IgD-negative memory B cell (primary cell): ENCODE results near the gene LDB2. TPM values are rescaled to one million over a fixed set of nuclear protein-coding genes. Genes with fewer than 3 reads are reported as not detected.

ENCODE experiments used
- H3K27ac Mint-ChIP-seq, 3 donors: one replicate each; pipeline ENCODE4 v1.8.0; 2020 to 2022; ENCODE audit warnings: mild to moderate bottlenecking in 3 of 3, mixed read lengths in 3 of 3, moderate library complexity in 1 of 3
- H3K27me3 Mint-ChIP-seq: one replicate; pipeline ENCODE4 v1.8.0; 2021; ENCODE audit warnings: mixed read lengths
- H3K36me3 Mint-ChIP-seq: one replicate; pipeline ENCODE4 v1.8.0; 2020; ENCODE audit warnings: mild to moderate bottlenecking, mixed read lengths
- H3K4me1 Mint-ChIP-seq, 3 donors: one replicate each; pipeline ENCODE4 v1.8.0; 2020 to 2022; ENCODE audit warnings: mixed read lengths in 3 of 3, mild to moderate bottlenecking in 1 of 3
- H3K4me3 Mint-ChIP-seq, 4 donors: one replicate each; pipeline ENCODE4 v1.8.0; 2020 to 2022; ENCODE audit warnings: mild to moderate bottlenecking in 4 of 4, mixed read lengths in 4 of 4, moderate library complexity in 3 of 4
- H3K9me3 Mint-ChIP-seq, 3 donors: one replicate each; pipeline ENCODE4 v1.8.0; 2020 to 2021; ENCODE audit warnings: mixed read lengths in 3 of 3, mild to moderate bottlenecking in 1 of 3
- polyA plus RNA-seq: library from polyadenylated mRNA; unstranded; fragments of 300-500 nt; fragmentation: Illumina TruSeq; gene quantifications from one replicate; pipeline ENCODE4 v1.2.3, GENCODE V29; 2021

Gene LDB2
- polyA plus RNA-seq, 1 donor from 2014 or later: not detected

- H3K36me3 Mint-ChIP-seq: no peaks in the 10 kb centered on the region
- no peaks in the 10 kb centered on the region for H3K4me1 Mint-ChIP-seq
Observed at GRCh38 chr4:16617011-16617410, 281.4 kb downstream of the LDB2 start.

DNA sequence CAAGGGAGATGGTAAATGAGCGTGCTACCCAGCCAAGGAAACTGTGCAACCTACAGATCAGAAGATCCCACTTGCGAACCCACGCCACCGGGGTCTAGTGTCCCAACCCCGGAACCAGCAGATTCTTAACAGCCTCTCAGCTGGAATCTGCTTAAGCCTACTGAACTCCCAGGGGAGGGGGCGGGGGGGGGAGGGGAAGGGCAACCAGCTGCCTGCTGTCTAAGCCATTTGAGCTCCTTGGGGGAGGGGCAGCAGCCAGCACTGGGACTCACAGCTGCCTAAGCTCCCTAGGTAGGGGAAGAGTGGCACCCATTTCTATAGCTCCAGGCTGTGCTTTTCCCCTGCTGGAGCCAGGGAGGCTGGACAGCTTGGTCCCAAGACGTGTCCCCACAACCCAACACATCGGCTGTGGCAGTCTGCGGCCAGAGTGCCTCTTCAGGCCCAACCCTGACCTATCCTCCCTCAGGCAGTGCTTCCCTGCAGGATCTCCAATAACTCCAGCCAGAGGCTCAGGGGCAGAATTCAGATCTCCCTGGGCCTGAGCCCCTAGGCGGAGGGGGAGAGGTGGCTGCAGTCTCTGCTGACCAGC, 289.2 kb downstream of the LDB2 start:
- Mint-ChIP-seq H3K9me3 (peaks cover 2 to 7% (median 5%) of the 10 kb centered on the region in 3 donors), H3K4me1 (no peaks in the 10 kb centered on the region), H3K27me3 (no peaks in the 10 kb centered on the region), H3K4me3 (no peak overlapping the region), H3K36me3 (peaks cover 2% of the 10 kb centered on the region), H3K27ac (no peak overlapping the region)

More at GRCh38 chr4:16617011-16617410, 281.4 kb downstream of the LDB2 start:
- H3K4me3 Mint-ChIP-seq: no peak overlapping the region
- H3K27ac Mint-ChIP-seq: no peak overlapping the region
- no peaks in the 10 kb centered on the region for H3K27me3 Mint-ChIP-seq
- H3K9me3 Mint-ChIP-seq: peaks cover 0 to 8% (median 7%) of the 10 kb centered on the region in 3 donors

DNA sequence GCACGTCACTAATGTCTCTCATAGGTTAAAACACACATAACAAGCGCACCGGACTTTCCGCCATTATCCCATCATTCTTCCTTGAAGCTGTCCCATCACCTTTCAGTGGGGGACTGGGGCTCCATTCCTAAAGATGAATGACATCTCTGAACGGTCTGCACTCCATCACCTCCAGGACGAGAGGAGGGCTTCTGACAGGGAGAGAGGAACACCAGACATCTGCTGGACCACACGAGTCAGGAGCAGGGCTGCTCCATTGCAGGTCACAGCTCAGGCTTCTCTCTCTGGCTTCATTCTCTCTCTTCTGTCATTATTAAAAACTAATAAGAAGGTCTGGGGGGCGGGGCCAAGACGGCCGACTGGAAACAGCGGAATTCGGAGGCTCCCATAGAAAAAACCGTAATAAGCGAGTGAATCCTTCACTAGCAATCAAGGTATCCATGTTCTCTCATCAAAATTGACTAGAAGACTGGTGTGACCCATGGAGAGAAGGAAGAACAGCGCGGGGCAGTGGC, 289.8 kb downstream of the LDB2 start:
- Mint-ChIP-seq H3K36me3 (peaks cover 2% of the 10 kb centered on the region), H3K27me3 (no peaks in the 10 kb centered on the region), H3K9me3 (peaks cover 2 to 7% (median 3%) of the 10 kb centered on the region in 3 donors), H3K4me3 (no peak overlapping the region), H3K27ac (no peak overlapping the region), H3K4me1 (no peaks in the 10 kb centered on the region)

GRCh38 chr4:16608123-16608522, 290.3 kb downstream of the LDB2 start:
- H3K4me3 Mint-ChIP-seq: no peak overlapping the region
- no peaks in the 10 kb centered on the region for H3K4me1 Mint-ChIP-seq
- H3K27ac Mint-ChIP-seq: no peak overlapping the region
- H3K9me3 Mint-ChIP-seq: peaks cover 2 to 7% (median 3%) of the 10 kb centered on the region in 3 donors
- peaks cover 2% of the 10 kb centered on the region for H3K36me3 Mint-ChIP-seq
- no peaks in the 10 kb centered on the region for H3K27me3 Mint-ChIP-seq

DNA sequence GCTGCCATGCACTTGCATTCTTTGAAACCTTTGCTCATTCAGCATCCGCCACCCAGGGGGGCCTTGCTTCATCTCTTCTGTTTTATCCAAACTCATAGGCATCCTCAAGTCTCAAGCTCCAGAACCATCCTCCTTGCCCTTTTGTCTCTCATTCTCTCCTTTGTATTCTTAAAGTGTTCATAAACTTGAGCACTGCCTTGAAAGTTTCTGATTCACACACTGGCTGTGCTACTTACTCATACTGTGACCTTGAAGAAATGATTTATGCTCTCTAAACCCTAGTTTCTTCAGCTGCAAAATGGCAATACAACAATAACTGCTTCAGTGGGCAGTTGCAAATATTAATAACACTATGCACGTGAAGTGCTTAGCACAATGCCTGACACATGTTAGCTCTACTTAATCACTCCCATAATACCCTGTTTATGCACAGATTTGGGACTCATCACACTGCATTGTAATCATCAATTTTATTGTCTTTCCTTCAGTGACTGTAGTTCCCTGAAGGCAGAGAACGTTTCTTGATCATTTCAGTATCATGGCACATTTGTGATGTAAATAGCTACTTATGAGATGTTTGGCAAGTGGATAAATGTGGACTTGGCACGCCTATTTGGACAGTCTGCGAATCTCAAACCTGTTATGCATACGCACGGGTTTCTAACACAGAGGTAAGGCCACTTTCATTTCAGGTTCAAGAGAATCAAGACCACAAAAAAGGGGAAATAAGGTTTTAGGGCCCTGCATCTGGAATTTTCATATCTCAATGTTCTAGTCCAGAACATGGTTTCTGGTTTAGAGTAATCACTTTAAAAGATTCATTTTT, 291.0 kb downstream of the LDB2 start:
- no peaks in the 10 kb centered on the region for H3K4me1 Mint-ChIP-seq
- no peaks in the 10 kb centered on the region for H3K27me3 Mint-ChIP-seq
- H3K27ac Mint-ChIP-seq: no peak overlapping the region
- H3K36me3 Mint-ChIP-seq: peaks cover 2% of the 10 kb centered on the region
- peaks cover 2 to 7% (median 3%) of the 10 kb centered on the region in 3 donors for H3K9me3 Mint-ChIP-seq
- no peak overlapping the region for H3K4me3 Mint-ChIP-seq

GRCh38 chr4:16606691-16607090, 291.8 kb downstream of the LDB2 start:
- Mint-ChIP-seq H3K4me3 (no peak overlapping the region), H3K9me3 (peaks cover 3 to 7% (median 5%) of the 10 kb centered on the region in 3 donors), H3K4me1 (no peaks in the 10 kb centered on the region)

DNA sequence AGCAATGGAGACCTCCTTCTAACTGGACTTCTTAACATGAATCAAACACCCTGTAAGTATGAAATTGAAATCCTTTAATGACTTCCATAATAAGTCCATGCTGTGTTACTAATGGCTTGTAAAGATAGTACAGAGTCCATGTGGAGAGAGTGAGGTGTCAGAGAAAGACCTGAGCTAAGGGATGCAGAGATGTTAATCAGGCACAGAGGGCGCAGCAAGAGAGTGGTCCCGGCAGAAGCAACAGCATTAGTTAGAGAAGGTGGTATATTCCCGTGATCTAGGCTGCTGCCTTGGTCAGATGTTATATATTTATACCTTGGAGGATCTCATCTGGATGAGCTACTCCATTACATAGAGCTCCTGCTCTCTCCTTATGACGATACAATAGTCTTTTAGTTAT, 295.3 kb downstream of the LDB2 start:
- Mint-ChIP-seq H3K4me3 (no peak overlapping the region), H3K27me3 (no peaks in the 10 kb centered on the region), H3K27ac (no peak overlapping the region), H3K9me3 (peaks cover 0 to 3% (median 3%) of the 10 kb centered on the region in 3 donors), H3K36me3 (peaks cover 4% of the 10 kb centered on the region), H3K4me1 (no peaks in the 10 kb centered on the region)

More at GRCh38 chr4:16606691-16607090, 291.8 kb downstream of the LDB2 start:
- no peak overlapping the region for H3K27ac Mint-ChIP-seq
- no peaks in the 10 kb centered on the region for H3K27me3 Mint-ChIP-seq
- H3K36me3 Mint-ChIP-seq: peaks cover 4% of the 10 kb centered on the region

DNA sequence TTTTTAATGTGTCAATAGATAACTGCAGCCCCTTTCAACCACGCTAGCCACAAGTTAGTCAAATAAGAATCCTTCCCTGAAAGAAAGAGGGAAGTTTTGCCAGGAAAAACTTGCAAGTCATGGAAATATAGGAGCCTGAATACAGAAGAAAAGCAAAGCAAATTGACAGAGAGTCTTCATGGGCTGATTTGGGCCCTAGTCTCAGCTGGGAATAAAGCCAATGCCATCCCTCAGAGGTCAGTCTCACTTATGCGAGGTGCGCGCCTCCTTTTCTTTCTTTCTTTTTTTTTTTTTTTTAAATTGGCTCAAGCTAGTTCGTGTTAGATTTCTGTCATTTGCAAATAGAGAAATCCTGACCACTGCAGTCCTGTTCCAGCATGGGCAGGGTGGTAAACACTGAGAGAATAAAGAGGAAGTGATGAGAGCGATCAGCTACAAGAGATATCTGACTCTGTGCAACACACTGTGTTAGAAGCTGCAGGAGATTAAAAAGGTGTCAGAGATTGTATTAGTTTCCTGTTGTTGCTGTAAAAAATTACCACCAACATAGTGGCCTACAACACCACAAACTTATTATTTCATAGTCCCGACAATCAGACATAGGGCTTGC, 299.7 kb downstream of the LDB2 start:
- H3K36me3 Mint-ChIP-seq: peaks cover 1% of the 10 kb centered on the region
- H3K27me3 Mint-ChIP-seq: no peaks in the 10 kb centered on the region
- H3K9me3 Mint-ChIP-seq: peaks cover 0 to 4% (median 3%) of the 10 kb centered on the region in 3 donors
- H3K27ac Mint-ChIP-seq: no peak overlapping the region
- H3K4me3 Mint-ChIP-seq: no peak overlapping the region
- H3K4me1 Mint-ChIP-seq: no peaks in the 10 kb centered on the region

DNA sequence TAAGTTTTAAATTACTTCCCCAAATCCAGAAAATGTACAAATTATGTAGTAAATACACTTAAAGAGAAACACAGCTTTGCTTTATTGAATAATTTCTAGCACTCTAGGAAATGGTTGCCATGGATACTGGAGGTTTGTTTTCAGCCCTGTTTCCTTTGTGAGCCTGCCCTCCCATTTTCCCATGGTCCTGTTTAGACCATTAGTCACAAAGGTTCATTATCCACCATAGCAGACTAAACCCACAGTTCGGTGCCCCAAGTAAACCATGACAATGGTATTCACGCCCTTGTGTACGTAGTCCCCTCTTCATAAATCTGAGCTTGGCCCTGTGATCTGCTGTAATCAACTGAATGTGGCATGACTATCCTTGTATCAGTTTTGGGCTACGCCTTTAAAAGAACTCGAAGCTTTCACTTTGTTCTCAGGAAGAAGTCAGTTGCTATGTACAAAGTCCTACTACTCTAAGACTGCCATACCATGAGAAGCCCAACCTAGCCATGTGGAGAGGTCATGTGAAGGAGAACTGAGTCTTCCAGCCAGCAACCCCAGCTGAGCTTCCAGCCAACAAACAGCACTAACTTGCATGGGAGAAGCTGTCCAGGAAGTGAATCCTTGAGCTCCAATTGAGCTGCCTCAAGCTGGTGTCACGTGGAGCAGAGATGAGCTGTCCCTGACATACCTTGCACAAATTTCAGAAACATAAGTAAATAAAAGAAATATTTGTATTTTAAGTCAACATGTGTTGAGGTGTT, 300.4 kb downstream of the LDB2 start:
- no peak overlapping the region for H3K4me3 Mint-ChIP-seq
- H3K9me3 Mint-ChIP-seq: peaks cover 0 to 4% (median 3%) of the 10 kb centered on the region in 3 donors

DNA sequence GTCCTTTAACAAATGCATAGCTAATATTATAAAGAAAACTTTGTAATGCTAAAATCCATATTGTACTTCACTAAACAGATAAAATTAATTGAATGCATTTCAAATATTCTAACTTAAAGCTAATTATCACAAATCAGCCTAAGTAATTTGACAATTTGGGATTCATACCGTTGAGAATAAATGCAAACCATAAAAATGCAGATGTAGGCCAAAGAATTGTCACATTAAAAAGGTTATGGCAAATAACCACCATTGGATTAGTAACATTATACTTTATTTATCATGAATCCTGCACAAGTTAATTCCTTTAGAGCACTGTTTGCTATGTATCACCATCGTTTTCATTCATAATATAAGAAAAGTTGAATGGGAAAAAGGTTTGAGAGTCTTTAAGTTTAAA, 301.0 kb downstream of the LDB2 start:
- no peak overlapping the region for H3K27ac Mint-ChIP-seq
- no peak overlapping the region for H3K4me3 Mint-ChIP-seq
- H3K36me3 Mint-ChIP-seq: peaks cover 1% of the 10 kb centered on the region
- H3K4me1 Mint-ChIP-seq: no peaks in the 10 kb centered on the region
- H3K27me3 Mint-ChIP-seq: no peaks in the 10 kb centered on the region
- peaks cover 0 to 4% (median 3%) of the 10 kb centered on the region in 3 donors for H3K9me3 Mint-ChIP-seq

More for the DNA sequence above, 300.4 kb downstream of the LDB2 start:
- H3K27me3 Mint-ChIP-seq: no peaks in the 10 kb centered on the region
- H3K36me3 Mint-ChIP-seq: peaks cover 1% of the 10 kb centered on the region
- no peaks in the 10 kb centered on the region for H3K4me1 Mint-ChIP-seq
- no peak overlapping the region for H3K27ac Mint-ChIP-seq

DNA sequence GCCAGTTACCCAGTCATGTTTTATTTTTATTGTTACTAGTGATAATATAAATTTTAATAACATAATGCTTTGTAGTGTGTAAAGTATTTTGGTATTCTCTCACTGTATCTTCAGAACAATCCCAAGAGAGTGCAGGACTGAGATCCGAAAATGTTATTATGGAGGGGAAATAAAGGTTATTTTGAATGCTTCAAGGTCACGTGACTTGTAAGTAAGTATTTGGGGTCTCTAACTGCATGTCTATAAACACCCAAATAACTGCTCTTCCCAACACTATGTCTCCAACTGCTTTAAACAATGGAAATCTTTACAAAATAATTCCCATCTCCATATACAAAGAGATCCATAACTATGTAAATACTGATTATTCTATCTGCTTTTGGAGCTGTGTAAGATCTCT, 302.2 kb downstream of the LDB2 start:
- no peak overlapping the region for H3K4me3 Mint-ChIP-seq
- no peaks in the 10 kb centered on the region for H3K27me3 Mint-ChIP-seq
- no peak overlapping the region for H3K27ac Mint-ChIP-seq
- H3K9me3 Mint-ChIP-seq: peaks cover 0 to 4% (median 0%) of the 10 kb centered on the region in 3 donors
- H3K4me1 Mint-ChIP-seq: no peaks in the 10 kb centered on the region
- no peaks in the 10 kb centered on the region for H3K36me3 Mint-ChIP-seq

DNA sequence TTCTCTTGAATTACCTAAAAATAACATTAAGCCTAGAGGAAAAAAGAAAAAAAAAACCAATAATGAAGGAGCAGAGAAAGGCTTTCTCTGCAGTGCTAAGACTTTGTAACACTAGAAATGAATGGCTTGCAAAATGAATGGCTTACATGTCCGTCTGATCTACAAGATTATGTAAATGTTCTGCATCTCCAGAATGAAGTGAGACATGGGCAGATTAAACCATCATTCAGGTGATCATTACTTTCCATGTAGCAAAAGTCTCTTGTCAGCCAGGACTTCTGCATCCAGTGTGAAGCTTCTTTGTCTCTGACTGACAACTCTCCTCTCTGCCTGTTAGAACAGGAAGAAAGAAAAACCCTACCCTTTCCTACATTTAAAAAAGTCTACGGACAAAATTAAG, 304.3 kb downstream of the LDB2 start:
- no peaks in the 10 kb centered on the region for H3K27me3 Mint-ChIP-seq
- H3K4me1 Mint-ChIP-seq: no peaks in the 10 kb centered on the region
- peaks cover 0 to 4% (median 0%) of the 10 kb centered on the region in 3 donors for H3K9me3 Mint-ChIP-seq
- H3K27ac Mint-ChIP-seq: no peak overlapping the region
- H3K36me3 Mint-ChIP-seq: no peaks in the 10 kb centered on the region
- H3K4me3 Mint-ChIP-seq: no peak overlapping the region

DNA sequence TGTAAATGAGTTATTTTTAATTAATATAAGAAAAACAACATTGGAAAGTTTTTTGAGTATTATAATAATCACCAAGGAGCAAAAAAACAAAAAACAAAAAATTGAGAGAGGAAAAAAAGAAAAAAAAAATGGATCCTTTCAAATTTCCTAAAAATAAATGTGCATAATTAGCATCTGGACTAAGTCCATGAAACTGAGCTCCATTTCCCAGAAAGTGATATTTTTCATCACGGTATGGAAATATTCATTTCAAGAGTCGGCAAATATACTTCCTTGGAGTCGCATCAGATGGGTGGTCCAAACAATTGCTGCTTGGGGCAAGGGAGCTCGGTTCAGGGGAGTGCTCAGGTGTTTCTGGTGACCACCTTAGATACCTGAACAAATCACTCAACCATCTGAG, 305.1 kb downstream of the LDB2 start:
- Mint-ChIP-seq H3K27ac (no peak overlapping the region), H3K36me3 (no peaks in the 10 kb centered on the region), H3K27me3 (no peaks in the 10 kb centered on the region), H3K4me3 (no peak overlapping the region), H3K4me1 (no peaks in the 10 kb centered on the region), H3K9me3 (peaks cover 0 to 4% (median 3%) of the 10 kb centered on the region in 3 donors)

GRCh38 chr4:16591272-16591826, 307.1 kb downstream of the LDB2 start:
- H3K4me3 Mint-ChIP-seq: peak overlapping the region in 1 of 4 donors; percentile 28
- no peak overlapping the region for H3K27ac Mint-ChIP-seq
- peaks cover 0 to 3% (median 2%) of the 10 kb centered on the region in 3 donors for H3K9me3 Mint-ChIP-seq
- H3K36me3 Mint-ChIP-seq: no peaks in the 10 kb centered on the region
- H3K27me3 Mint-ChIP-seq: no peaks in the 10 kb centered on the region
- no peaks in the 10 kb centered on the region for H3K4me1 Mint-ChIP-seq
